ENCODE measurements around the gene PAM.

PAM gene

DNA sequence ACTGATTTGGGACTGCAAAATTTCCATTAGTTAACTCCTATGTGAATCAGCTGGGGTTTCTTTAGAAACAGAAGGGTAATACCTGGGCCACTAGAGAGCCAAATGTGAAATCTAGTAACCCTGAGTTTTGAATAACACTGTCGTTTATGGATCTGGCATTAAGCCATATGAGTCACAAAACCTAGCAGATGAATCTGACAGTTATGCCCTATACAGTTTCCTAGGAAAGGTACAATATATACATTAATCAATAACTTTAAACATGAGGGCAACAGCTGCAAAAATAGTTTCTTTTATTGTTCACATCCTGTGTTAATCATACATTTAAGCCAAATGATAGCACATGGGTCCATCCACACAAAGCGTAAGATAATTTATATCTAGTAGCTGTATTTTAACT, 56.9 kb downstream of the PAM start:
- no peaks in the 10 kb centered on the region for H3K36me3 ChIP-seq (ENCODE audit: control insufficient read depth, insufficient read depth, low read length)
- no peak overlapping the region for H3K4me3 ChIP-seq (ENCODE audit: low read length)
- no CpG with 5 or more reads among the region's 2 CpGs for WGBS (ENCODE audit: insufficient coverage, insufficient read length)
- no peak for DNase-seq (ENCODE audit: low read depth, low spot score)
- no peak overlapping the region for H3K27ac ChIP-seq (ENCODE audit: low read length)
- no peaks in the 10 kb centered on the region for H3K9me3 ChIP-seq (ENCODE audit: control insufficient read depth, insufficient read depth, low read length)
- no peaks in the 10 kb centered on the region for H3K27me3 ChIP-seq (ENCODE audit: control insufficient read depth, insufficient read depth, low read length)
- no peaks in the 10 kb centered on the region for H3K4me1 ChIP-seq (ENCODE audit: control insufficient read depth, insufficient read depth, low read length)

DNA sequence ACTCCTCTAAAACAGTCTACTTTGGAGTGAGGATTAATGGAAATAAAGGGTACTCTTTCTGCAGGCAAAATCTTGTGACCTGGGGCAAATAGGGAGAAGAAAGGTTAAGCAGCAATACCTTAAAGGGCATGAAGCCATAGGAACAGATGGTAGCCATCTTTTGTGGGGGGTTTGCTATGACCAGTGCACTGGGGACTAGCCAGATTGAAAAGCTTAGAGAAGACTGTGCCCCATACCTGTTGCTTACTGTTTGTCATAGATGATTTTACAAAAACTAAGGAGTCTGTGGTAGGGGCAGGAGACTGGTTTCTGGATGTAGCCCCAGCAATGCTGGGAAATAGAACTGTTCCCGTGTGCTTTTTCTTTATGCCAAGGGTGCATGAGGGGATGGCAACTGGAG, 58.6 kb downstream of the PAM start:
- no peaks in the 10 kb centered on the region for H3K4me1 ChIP-seq (ENCODE audit: control insufficient read depth, insufficient read depth, low read length)
- no peaks in the 10 kb centered on the region for H3K27me3 ChIP-seq (ENCODE audit: control insufficient read depth, insufficient read depth, low read length)
- H3K9me3 ChIP-seq (ENCODE audit: control insufficient read depth, insufficient read depth, low read length): no peaks in the 10 kb centered on the region
- no peak overlapping the region for H3K27ac ChIP-seq (ENCODE audit: low read length)
- DNase-seq (ENCODE audit: low read depth, low spot score): no peak
- H3K4me3 ChIP-seq (ENCODE audit: low read length): no peak overlapping the region
- no peaks in the 10 kb centered on the region for H3K36me3 ChIP-seq (ENCODE audit: control insufficient read depth, insufficient read depth, low read length)
- WGBS (ENCODE audit: insufficient coverage, insufficient read length): no CpG with 5 or more reads among the region's 1 CpG

DNA sequence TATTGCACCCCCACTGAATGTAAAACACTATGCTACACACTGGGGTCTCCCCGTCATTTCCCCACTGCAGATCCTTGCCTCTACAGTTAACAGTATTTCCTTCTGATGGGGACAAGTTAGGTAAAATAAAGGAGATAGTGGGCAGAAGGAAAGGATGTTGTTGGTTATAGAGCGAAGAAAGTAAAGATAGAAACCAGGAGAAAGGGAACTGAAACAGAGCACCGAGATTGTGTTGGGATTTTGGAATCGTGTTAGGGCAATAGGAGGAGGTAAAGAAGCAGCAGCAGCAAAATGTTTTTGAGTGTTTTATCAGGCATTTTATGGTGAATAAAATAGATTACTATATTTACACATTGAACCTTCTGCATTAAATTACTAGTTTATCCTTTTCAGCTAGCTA, 60.0 kb downstream of the PAM start:
- no peaks in the 10 kb centered on the region for H3K27me3 ChIP-seq (ENCODE audit: control insufficient read depth, insufficient read depth, low read length)
- no peak overlapping the region for H3K27ac ChIP-seq (ENCODE audit: low read length)
- 100% methylated on average over 3 of the region's 4 CpGs for WGBS (ENCODE audit: insufficient coverage, insufficient read length)
- H3K36me3 ChIP-seq (ENCODE audit: control insufficient read depth, insufficient read depth, low read length): no peaks in the 10 kb centered on the region
- no peaks in the 10 kb centered on the region for H3K9me3 ChIP-seq (ENCODE audit: control insufficient read depth, insufficient read depth, low read length)
- H3K4me3 ChIP-seq (ENCODE audit: low read length): no peak overlapping the region
- no peaks in the 10 kb centered on the region for H3K4me1 ChIP-seq (ENCODE audit: control insufficient read depth, insufficient read depth, low read length)
- DNase-seq (ENCODE audit: low read depth, low spot score): no peak

DNA sequence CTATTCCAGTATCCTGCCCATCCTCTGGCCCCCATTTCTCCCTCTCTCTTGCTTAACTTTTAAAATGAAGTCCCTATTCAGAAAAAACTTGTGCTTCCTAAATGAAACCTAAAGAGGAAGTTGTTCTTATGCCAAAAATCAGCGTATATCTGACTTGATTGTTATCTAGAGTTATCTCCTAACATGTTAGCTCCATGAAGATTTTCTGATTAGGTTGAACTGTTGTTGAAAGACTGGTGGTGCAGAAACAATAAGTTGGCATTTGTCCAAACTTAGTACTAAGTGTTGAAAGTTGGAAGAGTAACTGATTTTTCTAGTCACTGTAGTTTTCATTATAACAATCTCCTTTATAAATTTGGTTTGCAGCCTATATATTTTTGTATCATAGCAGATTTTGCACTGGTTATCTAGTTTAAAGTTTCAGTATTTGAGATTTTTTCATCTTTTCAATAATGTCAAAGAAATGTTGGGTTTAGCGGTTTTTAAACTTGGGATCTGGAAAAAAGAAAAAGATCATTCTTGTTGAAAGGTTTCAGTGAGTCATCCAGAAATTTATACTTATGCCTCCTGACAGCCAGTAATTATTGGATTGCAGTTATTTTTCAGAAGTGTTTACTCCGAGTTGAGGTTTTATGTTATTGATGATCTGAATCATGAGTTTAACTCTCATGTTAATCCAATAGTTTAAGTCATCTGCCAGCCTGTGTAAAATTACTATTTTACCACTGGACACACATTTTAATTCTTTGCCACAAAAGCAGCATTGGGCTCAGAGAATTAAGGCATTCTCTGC, 60.6 kb downstream of the PAM start:
- H3K27ac ChIP-seq (ENCODE audit: low read length): no peak overlapping the region
- no CpG with 5 or more reads among the region's 3 CpGs for WGBS (ENCODE audit: insufficient coverage, insufficient read length)
- H3K27me3 ChIP-seq (ENCODE audit: control insufficient read depth, insufficient read depth, low read length): no peaks in the 10 kb centered on the region
- H3K4me1 ChIP-seq (ENCODE audit: control insufficient read depth, insufficient read depth, low read length): no peaks in the 10 kb centered on the region
- no peaks in the 10 kb centered on the region for H3K36me3 ChIP-seq (ENCODE audit: control insufficient read depth, insufficient read depth, low read length)
- no peaks in the 10 kb centered on the region for H3K9me3 ChIP-seq (ENCODE audit: control insufficient read depth, insufficient read depth, low read length)
- no peak for DNase-seq (ENCODE audit: low read depth, low spot score)
- H3K4me3 ChIP-seq (ENCODE audit: low read length): no peak overlapping the region

DNA sequence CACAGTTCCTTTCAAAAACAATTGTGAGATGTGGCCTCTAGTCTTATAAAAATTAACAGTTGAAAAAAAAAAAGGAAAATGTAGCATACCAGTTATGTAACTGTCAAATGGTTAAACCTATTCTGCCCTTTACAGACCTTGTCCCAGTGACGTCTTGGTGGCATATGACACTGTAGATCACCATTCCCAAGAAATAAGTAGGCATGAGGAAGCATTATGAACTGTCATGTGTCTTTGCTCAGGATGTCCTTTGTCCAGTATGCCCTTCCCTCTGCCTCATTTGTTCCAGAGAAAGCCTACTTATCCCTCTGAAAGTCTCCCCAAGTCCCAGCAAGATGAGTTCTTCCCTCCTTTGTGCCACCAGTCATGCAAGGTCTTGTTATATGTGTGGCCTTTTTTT, 63.2 kb downstream of the PAM start:
- Histone ChIP-seq H3K27me3 (ENCODE audit: control insufficient read depth, insufficient read depth, low read length) (no peaks in the 10 kb centered on the region), H3K9me3 (ENCODE audit: control insufficient read depth, insufficient read depth, low read length) (no peaks in the 10 kb centered on the region), H3K36me3 (ENCODE audit: control insufficient read depth, insufficient read depth, low read length) (no peaks in the 10 kb centered on the region), H3K27ac (ENCODE audit: low read length) (no peak overlapping the region), H3K4me3 (ENCODE audit: low read length) (no peak overlapping the region), H3K4me1 (ENCODE audit: control insufficient read depth, insufficient read depth, low read length) (no peaks in the 10 kb centered on the region)
- no CpG with 5 or more reads among the region's 1 CpG for WGBS (ENCODE audit: insufficient coverage, insufficient read length)
- no peak for DNase-seq (ENCODE audit: low read depth, low spot score)

DNA sequence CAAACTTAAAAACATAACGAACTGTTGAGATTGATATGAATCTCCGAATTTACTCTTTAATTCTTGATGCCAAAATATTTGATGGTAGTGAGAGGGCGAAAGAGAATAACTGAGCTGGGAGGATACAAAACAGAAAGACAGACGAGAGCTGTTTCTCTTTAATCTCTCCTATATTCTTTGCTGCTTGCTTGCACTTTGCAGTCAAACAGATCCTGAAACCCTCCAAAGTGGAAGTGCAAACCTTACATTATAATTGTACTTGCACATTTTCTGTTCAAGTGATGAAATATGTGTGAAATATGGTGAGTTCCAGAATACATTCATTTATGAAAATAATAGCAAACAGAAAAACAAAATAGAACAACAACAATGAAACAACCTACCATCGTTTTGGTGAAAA, 63.8 kb downstream of the PAM start:
- no peak overlapping the region for H3K4me3 ChIP-seq (ENCODE audit: low read length)
- WGBS (ENCODE audit: insufficient coverage, insufficient read length): no CpG with 5 or more reads among the region's 5 CpGs
- no peaks in the 10 kb centered on the region for H3K36me3 ChIP-seq (ENCODE audit: control insufficient read depth, insufficient read depth, low read length)
- H3K9me3 ChIP-seq (ENCODE audit: control insufficient read depth, insufficient read depth, low read length): no peaks in the 10 kb centered on the region
- no peaks in the 10 kb centered on the region for H3K4me1 ChIP-seq (ENCODE audit: control insufficient read depth, insufficient read depth, low read length)
- no peak for DNase-seq (ENCODE audit: low read depth, low spot score)
- H3K27me3 ChIP-seq (ENCODE audit: control insufficient read depth, insufficient read depth, low read length): no peaks in the 10 kb centered on the region
- no peak overlapping the region for H3K27ac ChIP-seq (ENCODE audit: low read length)

DNA sequence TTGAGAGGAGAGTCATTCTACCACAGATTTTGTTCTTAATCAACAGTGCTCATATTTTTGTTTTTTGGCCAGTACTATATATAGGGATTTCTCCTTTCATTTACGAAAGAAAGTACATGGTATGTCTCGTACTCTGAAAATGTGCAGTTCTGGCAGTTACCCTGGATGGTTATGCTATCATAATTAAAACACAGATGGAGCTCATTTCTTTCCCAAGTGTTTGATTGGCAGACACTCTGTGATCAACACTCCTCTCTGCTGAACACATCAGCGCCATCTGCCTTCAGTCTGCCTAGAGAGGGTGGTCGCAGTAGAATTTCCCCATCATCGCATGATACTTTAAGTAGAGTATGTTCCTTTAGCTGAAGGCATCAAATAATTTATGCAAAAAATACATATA, 64.5 kb downstream of the PAM start:
- H3K27ac ChIP-seq (ENCODE audit: low read length): no peak overlapping the region
- no peaks in the 10 kb centered on the region for H3K9me3 ChIP-seq (ENCODE audit: control insufficient read depth, insufficient read depth, low read length)
- H3K4me1 ChIP-seq (ENCODE audit: control insufficient read depth, insufficient read depth, low read length): no peaks in the 10 kb centered on the region
- WGBS (ENCODE audit: insufficient coverage, insufficient read length): no CpG with 5 or more reads among the region's 5 CpGs
- H3K27me3 ChIP-seq (ENCODE audit: control insufficient read depth, insufficient read depth, low read length): no peaks in the 10 kb centered on the region
- H3K36me3 ChIP-seq (ENCODE audit: control insufficient read depth, insufficient read depth, low read length): no peaks in the 10 kb centered on the region
- no peak overlapping the region for H3K4me3 ChIP-seq (ENCODE audit: low read length)
- no peak for DNase-seq (ENCODE audit: low read depth, low spot score)

DNA sequence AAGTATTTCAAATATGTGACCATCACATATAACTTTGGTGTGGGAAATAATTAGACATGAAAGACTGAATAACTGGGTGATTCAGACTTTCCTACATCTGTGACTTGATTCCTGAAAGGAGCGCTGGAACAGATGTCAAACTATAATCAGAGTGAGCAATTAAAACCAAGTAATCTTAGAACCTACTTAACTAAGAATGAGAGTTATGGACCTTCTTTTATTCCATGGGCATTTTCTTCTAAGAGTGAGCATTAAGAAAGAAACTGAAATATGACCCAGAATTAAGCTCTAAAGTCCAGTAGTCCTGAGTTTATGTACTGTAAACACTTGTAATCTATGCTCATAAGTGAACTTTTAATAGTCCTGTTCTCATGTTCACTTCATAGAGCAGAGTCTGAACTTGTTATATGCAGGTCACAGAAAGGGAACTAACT, 68.4 kb downstream of the PAM start:
- no peaks in the 10 kb centered on the region for H3K4me1 ChIP-seq (ENCODE audit: control insufficient read depth, insufficient read depth, low read length)
- H3K27ac ChIP-seq (ENCODE audit: low read length): no peak overlapping the region
- H3K27me3 ChIP-seq (ENCODE audit: control insufficient read depth, insufficient read depth, low read length): no peaks in the 10 kb centered on the region
- WGBS (ENCODE audit: insufficient coverage, insufficient read length): no CpG with 5 or more reads among the region's 1 CpG
- no peak for DNase-seq (ENCODE audit: low read depth, low spot score)
- H3K36me3 ChIP-seq (ENCODE audit: control insufficient read depth, insufficient read depth, low read length): no peaks in the 10 kb centered on the region
- H3K9me3 ChIP-seq (ENCODE audit: control insufficient read depth, insufficient read depth, low read length): no peaks in the 10 kb centered on the region
- H3K4me3 ChIP-seq (ENCODE audit: low read length): no peak overlapping the region

DNA sequence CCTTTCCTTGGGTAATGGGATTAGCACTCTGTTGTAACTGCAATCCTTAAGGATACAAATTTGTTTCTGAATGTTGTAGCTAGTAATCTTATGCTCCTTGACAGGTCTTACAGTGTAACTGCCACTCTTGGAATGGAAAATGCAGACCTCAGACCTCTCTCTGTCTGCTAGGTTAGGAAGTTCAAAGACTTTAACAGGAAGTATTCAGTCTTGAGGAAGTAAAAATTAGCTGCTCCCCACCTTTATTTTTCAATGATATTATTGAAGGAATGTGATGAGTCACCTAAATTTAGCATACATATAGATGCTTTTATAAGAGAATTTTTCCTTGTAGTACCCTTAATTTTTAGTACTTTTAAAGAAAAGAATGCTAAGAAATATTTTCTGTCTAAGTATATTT, 71.5 kb downstream of the PAM start:
- no peak for DNase-seq (ENCODE audit: low read depth, low spot score)
- Histone ChIP-seq H3K4me3 (ENCODE audit: low read length) (no peak overlapping the region), H3K27ac (ENCODE audit: low read length) (no peak overlapping the region), H3K4me1 (ENCODE audit: control insufficient read depth, insufficient read depth, low read length) (no peaks in the 10 kb centered on the region), H3K36me3 (ENCODE audit: control insufficient read depth, insufficient read depth, low read length) (no peaks in the 10 kb centered on the region), H3K9me3 (ENCODE audit: control insufficient read depth, insufficient read depth, low read length) (no peaks in the 10 kb centered on the region), H3K27me3 (ENCODE audit: control insufficient read depth, insufficient read depth, low read length) (no peaks in the 10 kb centered on the region)

DNA sequence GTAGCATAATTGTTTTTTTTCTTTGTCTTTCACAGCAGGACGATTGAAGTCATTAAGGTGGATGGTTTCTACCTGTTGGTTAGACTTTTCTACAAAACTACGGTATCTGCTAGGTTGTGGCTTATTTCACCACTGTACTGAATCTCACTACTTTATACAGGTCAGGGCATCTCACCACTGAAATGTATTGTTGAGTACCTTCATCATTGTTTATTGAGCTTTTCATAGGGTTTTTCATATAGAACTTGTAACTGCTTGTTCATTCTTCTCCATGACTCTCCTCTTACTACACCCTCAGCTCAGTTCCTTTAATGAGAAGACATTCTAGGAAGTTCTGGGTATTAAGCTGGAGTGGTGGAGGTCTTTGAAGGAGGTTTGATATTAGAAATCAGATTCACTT, 75.1 kb downstream of the PAM start:
- Histone ChIP-seq H3K4me1 (ENCODE audit: control insufficient read depth, insufficient read depth, low read length) (no peaks in the 10 kb centered on the region), H3K4me3 (ENCODE audit: low read length) (no peak overlapping the region), H3K27ac (ENCODE audit: low read length) (no peak overlapping the region), H3K27me3 (ENCODE audit: control insufficient read depth, insufficient read depth, low read length) (no peaks in the 10 kb centered on the region), H3K9me3 (ENCODE audit: control insufficient read depth, insufficient read depth, low read length) (no peaks in the 10 kb centered on the region), H3K36me3 (ENCODE audit: control insufficient read depth, insufficient read depth, low read length) (no peaks in the 10 kb centered on the region)
- DNase-seq (ENCODE audit: low read depth, low spot score): no peak
- no CpG with 5 or more reads among the region's 2 CpGs for WGBS (ENCODE audit: insufficient coverage, insufficient read length)

DNA sequence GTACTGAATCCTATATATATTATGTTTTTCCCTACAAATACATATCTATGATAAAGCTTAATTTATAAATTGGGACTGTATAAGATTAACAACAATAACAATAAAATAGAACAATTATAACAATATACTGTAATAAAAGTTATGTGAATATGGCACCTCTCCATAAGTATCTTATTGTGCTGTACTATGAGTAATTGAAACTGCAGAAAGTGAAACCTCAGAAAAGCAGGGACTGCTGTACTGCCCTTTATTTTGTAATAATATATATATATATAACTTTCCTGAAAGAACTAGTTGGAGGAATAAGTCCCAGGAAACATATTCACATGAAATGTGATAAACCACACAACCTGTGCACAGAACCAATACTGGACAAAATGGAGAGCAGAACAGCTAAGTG, 77.3 kb downstream of the PAM start:
- H3K9me3 ChIP-seq (ENCODE audit: control insufficient read depth, insufficient read depth, low read length): no peaks in the 10 kb centered on the region
- H3K4me3 ChIP-seq (ENCODE audit: low read length): no peak overlapping the region
- H3K36me3 ChIP-seq (ENCODE audit: control insufficient read depth, insufficient read depth, low read length): no peaks in the 10 kb centered on the region
- H3K27ac ChIP-seq (ENCODE audit: low read length): no peak overlapping the region
- no peak for DNase-seq (ENCODE audit: low read depth, low spot score)
- no peaks in the 10 kb centered on the region for H3K27me3 ChIP-seq (ENCODE audit: control insufficient read depth, insufficient read depth, low read length)
- H3K4me1 ChIP-seq (ENCODE audit: control insufficient read depth, insufficient read depth, low read length): no peaks in the 10 kb centered on the region

Measured in iPS DF 6.9 (cell line).